ENCODE measurements around the gene MORC4. TPM values are rescaled to one million over a fixed set of nuclear protein-coding genes. Genes with fewer than 3 reads are reported as not detected.
A peak's percentile ranks its signal among the peaks of the same experiment; 100 is the strongest.

The MORC4 gene
- polyA plus RNA-seq = 10 to 100 TPM in 2 of 4 donors, 1 to 10 TPM in 2; 7.0 to 11.5 (median 9.4) TPM
- long read RNA-seq, donor 1 = 0 reads
- long read RNA-seq, donor 2 = 0 reads
- long read RNA-seq, donor 3, partial matches to known transcripts = 5 of 5 reads
- long read RNA-seq, donor 3, other reads (novel, unspliced or antisense) = 0 of 5 reads
- long read RNA-seq, donor 4 = 0 reads
- long read RNA-seq, donor 5 = 0 reads
- long read RNA-seq, donor 6, partial matches to known transcripts = 0 of 1 reads
- long read RNA-seq, donor 6, other reads (novel, unspliced or antisense) = 0 of 1 reads
- long read RNA-seq, donor 7 = 0 reads
- long read RNA-seq, donor 8 = 0 reads
- long read RNA-seq, donor 9 = 0 reads
- long read RNA-seq, donor 10, partial matches to known transcripts = 0 of 1 reads
- long read RNA-seq, donor 10, other reads (novel, unspliced or antisense) = 0 of 1 reads

DNA sequence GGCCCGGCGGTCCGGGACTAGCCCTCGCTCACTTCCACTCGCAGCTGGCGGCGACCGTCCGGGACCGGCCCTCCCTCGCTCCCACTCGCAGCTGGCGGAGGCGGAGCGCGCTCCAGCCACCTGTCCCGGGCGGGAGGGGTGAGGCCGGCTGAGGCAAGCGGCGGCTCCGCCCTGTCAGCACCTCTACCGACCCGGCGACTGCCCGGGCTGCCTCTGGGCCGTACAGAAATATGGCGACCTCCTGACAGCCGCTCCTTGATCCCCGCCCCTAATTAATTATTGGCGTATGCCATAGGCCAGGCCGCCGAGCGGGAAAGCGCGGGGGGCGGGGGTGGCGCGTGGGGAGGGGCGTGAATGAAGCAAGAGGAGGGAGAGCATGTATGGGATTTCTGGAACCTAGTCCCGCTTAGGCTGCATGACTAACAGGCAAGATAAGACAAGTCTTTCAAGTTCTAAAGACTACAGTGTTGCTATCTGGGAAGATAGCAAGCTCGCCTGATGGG is at the start of gene MORC4:
Gene MORC4 (minus strand): TSS at position 200 of the 503 bp plus-strand sequence. CDS start 243 bp downstream, outside the sequence.
- Histone ChIP-seq H3K27me3 (ENCODE audit: control insufficient read depth in 3 of 3, insufficient read depth in 3 of 3, low read length in 3 of 3) (no peaks in the 10 kb centered on the region), H3K4me1 (ENCODE audit: control insufficient read depth in 3 of 3, insufficient read depth in 2 of 3, low read depth in 1 of 3, low read length in 2 of 3) (no peaks in the 10 kb centered on the region), H3K9me3 (ENCODE audit: control insufficient read depth in 2 of 2, insufficient read depth in 1 of 2, low read depth in 1 of 2, low read length in 1 of 2) (no peaks in the 10 kb centered on the region), H3K27ac (ENCODE audit: low read depth in 1 of 3, low read length in 2 of 3) (peak within 1 kb of the TSS; percentile 48 to 65 (median 49)), H3K36me3 (ENCODE audit: control insufficient read depth in 3 of 3, insufficient read depth in 2 of 3, low read depth in 1 of 3, low read length in 3 of 3) (no peaks in the 10 kb centered on the region), H3K4me3 (ENCODE audit: low read depth in 1 of 3, low read length in 3 of 3) (peak within 1 kb of the TSS; percentile 36 to 73 (median 63))
- DNase-seq = peak; percentile 84 to 85
- 0 to 34% (median 1%) methylated on average over 17 to 42 of the region's 42 CpGs for WGBS, 3 donors
- FAIRE-seq = no peak

- DNase-seq (no peak), FAIRE-seq (no peak)
- Histone ChIP-seq H3K4me1 (ENCODE audit: control insufficient read depth in 3 of 3, insufficient read depth in 2 of 3, low read depth in 1 of 3, low read length in 2 of 3) (no peaks in the 10 kb centered on the region), H3K27me3 (ENCODE audit: control insufficient read depth in 3 of 3, insufficient read depth in 3 of 3, low read length in 3 of 3) (no peaks in the 10 kb centered on the region), H3K27ac (ENCODE audit: low read depth in 1 of 3, low read length in 2 of 3) (no peak overlapping the region), H3K4me3 (ENCODE audit: low read depth in 1 of 3, low read length in 3 of 3) (no peak overlapping the region), H3K9me3 (ENCODE audit: control insufficient read depth in 2 of 2, insufficient read depth in 1 of 2, low read depth in 1 of 2, low read length in 1 of 2) (no peaks in the 10 kb centered on the region), H3K36me3 (ENCODE audit: control insufficient read depth in 3 of 3, insufficient read depth in 2 of 3, low read depth in 1 of 3, low read length in 3 of 3) (no peaks in the 10 kb centered on the region)
- 57 to 72% (median 63%) methylated on average over 1 of the region's 1 CpG for WGBS, 3 donors
Measured at GRCh38 chrX:107047622-107048021, 47.6 kb upstream of the MORC4 start.

- H3K4me1 ChIP-seq (ENCODE audit: control insufficient read depth in 3 of 3, insufficient read depth in 2 of 3, low read depth in 1 of 3, low read length in 2 of 3) = no peaks in the 10 kb centered on the region
- H3K36me3 ChIP-seq (ENCODE audit: control insufficient read depth in 3 of 3, insufficient read depth in 2 of 3, low read depth in 1 of 3, low read length in 3 of 3) = no peaks in the 10 kb centered on the region
- no peaks in the 10 kb centered on the region for H3K27me3 ChIP-seq (ENCODE audit: control insufficient read depth in 3 of 3, insufficient read depth in 3 of 3, low read length in 3 of 3)
- FAIRE-seq (no peak), DNase-seq (no peak)
- no peak overlapping the region for H3K4me3 ChIP-seq (ENCODE audit: low read depth in 1 of 3, low read length in 3 of 3)
- 17 to 53% (median 36%) methylated on average over 1 of the region's 1 CpG for WGBS, 3 donors
- no peak overlapping the region for H3K27ac ChIP-seq (ENCODE audit: low read depth in 1 of 3, low read length in 2 of 3)
- H3K9me3 ChIP-seq (ENCODE audit: control insufficient read depth in 2 of 2, insufficient read depth in 1 of 2, low read depth in 1 of 2, low read length in 1 of 2) = no peaks in the 10 kb centered on the region
Measured at GRCh38 chrX:107029752-107030151, 29.7 kb upstream of the MORC4 start.

DNA sequence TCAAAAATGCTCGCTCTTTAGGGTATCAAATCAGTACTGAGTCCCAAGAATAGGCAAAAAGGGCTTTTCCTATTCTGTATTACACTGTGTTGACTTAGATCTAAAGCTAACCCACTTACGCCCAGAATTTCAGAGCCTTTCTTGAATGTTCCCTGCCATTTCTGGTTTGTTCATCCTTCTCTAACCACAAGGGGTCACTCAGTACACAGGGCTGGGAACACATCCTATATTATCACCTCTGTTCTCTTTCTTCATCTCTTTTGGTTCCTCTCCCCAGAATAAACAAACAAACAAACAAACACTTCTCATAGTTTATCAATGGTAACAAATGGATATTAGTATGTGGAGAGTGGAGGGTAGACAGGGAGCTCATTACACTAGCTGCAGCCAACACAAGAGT is 25.5 kb upstream of the MORC4 start:
- 20 to 26% (median 21%) methylated on average over 2 of the region's 2 CpGs for WGBS, 3 donors
- Histone ChIP-seq H3K27ac (ENCODE audit: low read depth in 1 of 3, low read length in 2 of 3) (no peak overlapping the region), H3K9me3 (ENCODE audit: control insufficient read depth in 2 of 2, insufficient read depth in 1 of 2, low read depth in 1 of 2, low read length in 1 of 2) (no peaks in the 10 kb centered on the region), H3K4me1 (ENCODE audit: control insufficient read depth in 3 of 3, insufficient read depth in 2 of 3, low read depth in 1 of 3, low read length in 2 of 3) (no peaks in the 10 kb centered on the region), H3K4me3 (ENCODE audit: low read depth in 1 of 3, low read length in 3 of 3) (no peak overlapping the region), H3K36me3 (ENCODE audit: control insufficient read depth in 3 of 3, insufficient read depth in 2 of 3, low read depth in 1 of 3, low read length in 3 of 3) (no peaks in the 10 kb centered on the region), H3K27me3 (ENCODE audit: control insufficient read depth in 3 of 3, insufficient read depth in 3 of 3, low read length in 3 of 3) (no peaks in the 10 kb centered on the region)
- DNase-seq (peak; percentile 27 to 30), FAIRE-seq (no peak)

GRCh38 chrX:107014936-107015335 is 14.9 kb upstream of the MORC4 start:
- peak; percentile 85 for FAIRE-seq
- Histone ChIP-seq H3K36me3 (ENCODE audit: control insufficient read depth in 3 of 3, insufficient read depth in 2 of 3, low read depth in 1 of 3, low read length in 3 of 3) (no peaks in the 10 kb centered on the region), H3K4me1 (ENCODE audit: control insufficient read depth in 3 of 3, insufficient read depth in 2 of 3, low read depth in 1 of 3, low read length in 2 of 3) (no peaks in the 10 kb centered on the region), H3K27me3 (ENCODE audit: control insufficient read depth in 3 of 3, insufficient read depth in 3 of 3, low read length in 3 of 3) (no peaks in the 10 kb centered on the region), H3K4me3 (ENCODE audit: low read depth in 1 of 3, low read length in 3 of 3) (no peak overlapping the region), H3K27ac (ENCODE audit: low read depth in 1 of 3, low read length in 2 of 3) (no peak overlapping the region), H3K9me3 (ENCODE audit: control insufficient read depth in 2 of 2, insufficient read depth in 1 of 2, low read depth in 1 of 2, low read length in 1 of 2) (no peaks in the 10 kb centered on the region)
- no peak for DNase-seq
- 47 to 60% (median 53%) methylated on average over 1 of the region's 1 CpG for WGBS, 3 donors

DNA sequence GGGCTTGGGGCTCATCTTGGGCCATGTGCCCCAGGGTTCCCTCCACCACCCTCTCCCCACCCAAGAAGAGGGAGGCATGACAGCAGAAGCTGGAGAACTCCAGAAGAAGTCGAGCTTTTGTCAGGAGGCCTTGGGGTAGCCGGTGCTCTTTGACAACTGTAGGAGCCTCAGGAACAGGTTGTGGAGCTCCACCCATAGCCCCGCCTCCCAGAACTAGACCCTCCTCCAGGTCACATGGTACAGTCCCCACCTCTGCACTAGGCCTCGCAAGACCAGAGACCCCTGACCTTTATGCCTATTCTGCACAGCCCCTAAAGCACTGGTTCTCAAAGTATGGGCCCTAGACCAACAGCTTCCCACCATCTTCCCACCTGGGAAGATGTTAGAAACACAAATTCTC is 8.0 kb upstream of the MORC4 start:
- FAIRE-seq (no peak), DNase-seq (no peak)
- no peaks in the 10 kb centered on the region for H3K4me1 ChIP-seq (ENCODE audit: control insufficient read depth in 3 of 3, insufficient read depth in 2 of 3, low read depth in 1 of 3, low read length in 2 of 3)
- no peaks in the 10 kb centered on the region for H3K36me3 ChIP-seq (ENCODE audit: control insufficient read depth in 3 of 3, insufficient read depth in 2 of 3, low read depth in 1 of 3, low read length in 3 of 3)
- no peak overlapping the region for H3K4me3 ChIP-seq (ENCODE audit: low read depth in 1 of 3, low read length in 3 of 3)
- no peaks in the 10 kb centered on the region for H3K9me3 ChIP-seq (ENCODE audit: control insufficient read depth in 2 of 2, insufficient read depth in 1 of 2, low read depth in 1 of 2, low read length in 1 of 2)
- no peaks in the 10 kb centered on the region for H3K27me3 ChIP-seq (ENCODE audit: control insufficient read depth in 3 of 3, insufficient read depth in 3 of 3, low read length in 3 of 3)
- 71 to 98% (median 94%) methylated on average over 4 of the region's 4 CpGs for WGBS, 3 donors
- no peak overlapping the region for H3K27ac ChIP-seq (ENCODE audit: low read depth in 1 of 3, low read length in 2 of 3)

GRCh38 chrX:106999002-106999975 is 723 bp downstream of the MORC4 start:
- 1 to 42% (median 18%) methylated on average over 19 to 88 of the region's 88 CpGs for WGBS, 3 donors
- peak overlapping the region; percentile 36 to 73 (median 63) for H3K4me3 ChIP-seq (ENCODE audit: low read depth in 1 of 3, low read length in 3 of 3)
- no peaks in the 10 kb centered on the region for H3K27me3 ChIP-seq (ENCODE audit: control insufficient read depth in 3 of 3, insufficient read depth in 3 of 3, low read length in 3 of 3)
- FAIRE-seq (no peak), DNase-seq (peak; percentile 50 to 63)
- H3K36me3 ChIP-seq (ENCODE audit: control insufficient read depth in 3 of 3, insufficient read depth in 2 of 3, low read depth in 1 of 3, low read length in 3 of 3) = no peaks in the 10 kb centered on the region
- no peaks in the 10 kb centered on the region for H3K9me3 ChIP-seq (ENCODE audit: control insufficient read depth in 2 of 2, insufficient read depth in 1 of 2, low read depth in 1 of 2, low read length in 1 of 2)
- peak overlapping the region; percentile 48 to 65 (median 49) for H3K27ac ChIP-seq (ENCODE audit: low read depth in 1 of 3, low read length in 2 of 3)
- H3K4me1 ChIP-seq (ENCODE audit: control insufficient read depth in 3 of 3, insufficient read depth in 2 of 3, low read depth in 1 of 3, low read length in 2 of 3) = no peaks in the 10 kb centered on the region

- no peak for DNase-seq
- Histone ChIP-seq H3K9me3 (ENCODE audit: control insufficient read depth in 2 of 2, insufficient read depth in 1 of 2, low read depth in 1 of 2, low read length in 1 of 2) (no peaks in the 10 kb centered on the region), H3K36me3 (ENCODE audit: control insufficient read depth in 3 of 3, insufficient read depth in 2 of 3, low read depth in 1 of 3, low read length in 3 of 3) (no peaks in the 10 kb centered on the region), H3K27me3 (ENCODE audit: control insufficient read depth in 3 of 3, insufficient read depth in 3 of 3, low read length in 3 of 3) (no peaks in the 10 kb centered on the region), H3K4me3 (ENCODE audit: low read depth in 1 of 3, low read length in 3 of 3) (no peak overlapping the region), H3K4me1 (ENCODE audit: control insufficient read depth in 3 of 3, insufficient read depth in 2 of 3, low read depth in 1 of 3, low read length in 2 of 3) (no peaks in the 10 kb centered on the region), H3K27ac (ENCODE audit: low read depth in 1 of 3, low read length in 2 of 3) (no peak overlapping the region)
- WGBS, 3 donors = 64 to 75% (median 65%) methylated on average over 3 of the region's 3 CpGs
- FAIRE-seq = no peak
Measured at GRCh38 chrX:106997611-106998010, 2.4 kb downstream of the MORC4 start.

Data from small intestine (tissue), 16 donors.